Measurements from ENCODE around the gene ST6GAL1.

ST6GAL1 gene

DNA sequence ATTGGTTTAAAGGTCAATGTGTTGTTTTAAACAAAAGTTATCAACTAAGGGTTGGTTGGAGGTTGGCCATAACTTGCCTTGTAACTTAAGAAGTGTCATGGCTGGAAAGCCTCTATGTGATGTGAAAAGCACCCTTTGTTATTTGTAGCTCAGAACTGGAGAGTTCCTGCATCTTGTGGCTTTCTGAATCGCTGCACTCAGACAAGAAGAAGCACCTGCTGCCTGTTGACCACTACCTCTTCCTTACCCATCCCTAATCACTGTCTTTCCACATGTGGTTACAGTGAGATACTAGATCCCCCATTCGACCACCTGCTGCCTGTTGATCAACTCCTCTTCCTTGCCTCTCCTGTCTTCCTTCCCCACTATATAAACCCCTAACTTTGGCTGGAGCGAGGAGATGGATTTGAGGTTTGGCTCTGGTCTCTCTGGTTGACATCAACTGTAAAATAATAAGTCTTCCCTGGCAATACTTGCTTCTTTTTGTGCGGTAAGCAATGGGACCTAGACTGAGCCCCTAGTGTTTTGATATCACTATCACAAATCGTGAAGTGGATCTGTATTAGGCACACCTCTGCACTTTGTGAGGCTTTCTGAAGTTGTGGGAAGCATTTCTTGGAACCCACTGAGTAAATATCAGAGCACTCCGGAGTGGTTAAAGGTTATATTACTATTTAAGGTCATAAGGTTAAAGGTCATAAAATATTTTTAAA is 195.1 kb downstream of the ST6GAL1 start:
- DNase-seq, result no peak
